HepG2 (cell line): ENCODE data around the gene FER1L5. TPM values are rescaled to one million over a fixed set of nuclear protein-coding genes. Genes with fewer than 3 reads are reported as not detected.
A peak's percentile ranks its signal among the peaks of the same experiment; 100 is the strongest.

Experiments used
- ARNT ChIP-seq: fragments of 450-650 bp; IDR thresholded peaks from 2 replicates; pipeline ENCODE4 v1.6.1; 2017
- ARNT2 ChIP-seq: sonication (generic); formaldehyde crosslinking; IDR thresholded peaks from 2 replicates; pipeline ENCODE4 v1.8.0; 2022; ENCODE audit warnings: mild to moderate bottlenecking, low read depth, missing genetic modification reagents, moderate library complexity
- DPF2 ChIP-seq: sonication (generic); formaldehyde crosslinking; IDR thresholded peaks from 2 replicates; pipeline ENCODE4 v1.4.0; 2020; ENCODE audit warnings: mild to moderate bottlenecking, low read depth, missing genetic modification reagents, borderline replicate concordance
- ELF4 ChIP-seq: sonication (generic); formaldehyde crosslinking; IDR thresholded peaks from 2 replicates; pipeline ENCODE4 v1.5.0; 2020; ENCODE audit warnings: missing genetic modification reagents, mild to moderate bottlenecking, moderate library complexity, borderline replicate concordance
- HOXA3 ChIP-seq: sonication (generic); formaldehyde crosslinking; IDR thresholded peaks from 2 replicates; pipeline ENCODE4 v1.5.0; 2020; ENCODE audit warnings: missing genetic modification reagents
- IKZF1 ChIP-seq: fragments of 450-650 bp; IDR thresholded peaks from 2 replicates; pipeline ENCODE4 v1.7.1; 2016
- KDM6A ChIP-seq: IDR thresholded peaks from 2 replicates; pipeline ENCODE4 v1.6.1; 2016; ENCODE audit warnings: low read depth
- MED13 ChIP-seq: sonication (generic); formaldehyde crosslinking; IDR thresholded peaks from 2 replicates; pipeline ENCODE4 v1.5.0; 2020; ENCODE audit warnings: missing genetic modification reagents
- NKX3-1 ChIP-seq: sonication (generic); formaldehyde crosslinking; IDR thresholded peaks from 2 replicates; pipeline ENCODE4 v1.5.0; 2020; ENCODE audit warnings: missing genetic modification reagents
- PHF8 ChIP-seq: sonication (generic); formaldehyde crosslinking; IDR thresholded peaks from 2 replicates; pipeline ENCODE4 v1.5.0; 2020; ENCODE audit warnings: missing genetic modification reagents
- PLRG1 ChIP-seq: fragments of 450-650 bp; conservative IDR thresholded peaks from 2 replicates; pipeline ENCODE4 v1.6.1; 2016
- RFXAP ChIP-seq: sonication (generic); formaldehyde crosslinking; IDR thresholded peaks from 2 replicates; pipeline ENCODE4 v1.4.0; 2020; ENCODE audit warnings: missing genetic modification reagents, borderline replicate concordance
- SAFB2 ChIP-seq: sonication (generic); formaldehyde crosslinking; IDR thresholded peaks from 2 replicates; pipeline ENCODE4 v1.5.1; 2020; ENCODE audit warnings: missing genetic modification reagents, low read depth, mild to moderate bottlenecking, borderline replicate concordance
- SOX5 ChIP-seq: IDR thresholded peaks from 2 replicates; pipeline ENCODE4 v1.6.1; 2016; ENCODE audit warnings: borderline replicate concordance
- SP2 ChIP-seq: sonication (generic); formaldehyde crosslinking; IDR thresholded peaks from 2 replicates; pipeline ENCODE4 v1.5.1; 2020; ENCODE audit warnings: mild to moderate bottlenecking, missing genetic modification reagents
- TBP ChIP-seq: sonication (generic); formaldehyde crosslinking; IDR thresholded peaks from 2 replicates; pipeline ENCODE4 v1.5.0; 2020; ENCODE audit warnings: missing genetic modification reagents
- TIGD3 ChIP-seq: sonication (generic); formaldehyde crosslinking; IDR thresholded peaks from 2 replicates; pipeline ENCODE4 v1.5.1; 2020; ENCODE audit warnings: mild to moderate bottlenecking, missing genetic modification reagents, borderline replicate concordance
- ZNF530 ChIP-seq: sonication (generic); formaldehyde crosslinking; IDR thresholded peaks from 2 replicates; pipeline ENCODE4 v1.5.0; 2020; ENCODE audit warnings: low read depth, mild to moderate bottlenecking, missing genetic modification reagents
- ZNF557 ChIP-seq: sonication (generic); formaldehyde crosslinking; IDR thresholded peaks from 2 replicates; pipeline ENCODE4 v1.4.0; 2020; ENCODE audit warnings: missing genetic modification reagents
- ZNF563 ChIP-seq: sonication (generic); formaldehyde crosslinking; IDR thresholded peaks from 2 replicates; pipeline ENCODE4 v1.8.0; 2022; ENCODE audit warnings: mild to moderate bottlenecking, moderate library complexity, missing genetic modification reagents
- ZNF782 ChIP-seq: sonication (generic); formaldehyde crosslinking; IDR thresholded peaks from 2 replicates; pipeline ENCODE4 v1.4.0; 2020; ENCODE audit warnings: missing genetic modification reagents, mild to moderate bottlenecking, borderline replicate concordance
- polyA plus RNA-seq, 8 experiments: library from polyadenylated mRNA; depleted of rRNA in 3 of 8; stranded (reverse) in 7 of 8; unstranded in 1 of 8; fragments of >200 nt; fragmentation: Illumina TruSeq in 4 of 8; extraction: Trizol in 4 of 8; gene quantifications; 2 replicates each; pipeline versions ENCODE4 v1.2.1 to v1.2.3, GENCODE V29; 2011 to 2016; ENCODE audit warnings: low read depth in 4 of 8, missing spikeins in 1 of 8, mixed read lengths in 1 of 8; ENCODE audit not compliant: insufficient read depth in 1 of 8
- total RNA-seq, 5 experiments: library from RNA; depleted of rRNA; stranded (reverse); fragments of >200 nt; fragmentation: Illumina TruSeq; extraction: Trizol; gene quantifications; 2 replicates each; pipeline ENCODE4 v1.2.3, GENCODE V29; 2016; ENCODE audit warnings: low read depth in 1 of 5
- TF ChIP-seq, protein P1 (sequence below): sonication (generic); formaldehyde crosslinking; IDR thresholded peaks from 2 replicates; pipeline ENCODE4 v1.9.0; 2021; ENCODE audit warnings: missing genetic modification reagents, mild to moderate bottlenecking, borderline replicate concordance
- TF ChIP-seq, protein P2 (sequence below): sonication (generic); formaldehyde crosslinking; IDR thresholded peaks from 2 replicates; pipeline ENCODE4 v1.5.1; 2020; ENCODE audit warnings: missing genetic modification reagents, mild to moderate bottlenecking, borderline replicate concordance
- TF ChIP-seq, protein P3 (sequence below): sonication (generic); formaldehyde crosslinking; IDR thresholded peaks from 2 replicates; pipeline ENCODE4 v1.8.1; 2023; ENCODE audit warnings: mild to moderate bottlenecking, missing genetic modification reagents

FER1L5 gene
- total and polyA plus RNA-seq, 2 of the 13 experiments (the other 11 are each of a cell fraction or from before 2014, with no cell fraction given) = 0.02 to 0.08 TPM

- TF ChIP-seq ELF4 (CRISPR knock-in tag) (no peak), HOXA3 (CRISPR knock-in tag) (peak; percentile 61; the same call in 1 of the 2 replicates), SP2 (peak; percentile 93), ZNF530 (no peak), SOX5 (CRISPR knock-in tag) (no peak), IKZF1 (no peak), NKX3-1 (CRISPR knock-in tag) (0 out of 2 replicates have a peak, but pooled peaks have one; percentile 42), TBP (CRISPR knock-in tag) (no peak; the same call in 1 of the 2 replicates), DPF2 (CRISPR knock-in tag) (no peak), PHF8 (CRISPR knock-in tag) (peak; percentile 86), SAFB2 (no peak), TIGD3 (CRISPR knock-in tag) (no peak), ZNF782 (CRISPR knock-in tag) (0 out of 2 replicates have a peak, but pooled peaks have one; percentile 40), ZNF557 (CRISPR knock-in tag) (0 out of 2 replicates have a peak, but pooled peaks have one; percentile 9), RFXAP (CRISPR knock-in tag) (no peak), ARNT (no peak), ZNF563 (no peak), KDM6A (CRISPR knock-in tag) (no peak), MED13 (CRISPR knock-in tag) (no peak), ARNT2 (peak; percentile 72; the same call in 1 of the 2 replicates), PLRG1 (no peak)
- TF ChIP-seq, protein P1, sequence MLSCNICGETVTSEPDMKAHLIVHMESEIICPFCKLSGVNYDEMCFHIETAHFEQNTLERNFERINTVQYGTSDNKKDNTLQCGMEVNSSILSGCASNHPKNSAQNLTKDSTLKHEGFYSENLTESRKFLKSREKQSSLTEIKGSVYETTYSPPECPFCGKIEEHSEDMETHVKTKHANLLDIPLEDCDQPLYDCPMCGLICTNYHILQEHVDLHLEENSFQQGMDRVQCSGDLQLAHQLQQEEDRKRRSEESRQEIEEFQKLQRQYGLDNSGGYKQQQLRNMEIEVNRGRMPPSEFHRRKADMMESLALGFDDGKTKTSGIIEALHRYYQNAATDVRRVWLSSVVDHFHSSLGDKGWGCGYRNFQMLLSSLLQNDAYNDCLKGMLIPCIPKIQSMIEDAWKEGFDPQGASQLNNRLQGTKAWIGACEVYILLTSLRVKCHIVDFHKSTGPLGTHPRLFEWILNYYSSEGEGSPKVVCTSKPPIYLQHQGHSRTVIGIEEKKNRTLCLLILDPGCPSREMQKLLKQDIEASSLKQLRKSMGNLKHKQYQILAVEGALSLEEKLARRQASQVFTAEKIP = no peak
- TF ChIP-seq, protein P2, sequence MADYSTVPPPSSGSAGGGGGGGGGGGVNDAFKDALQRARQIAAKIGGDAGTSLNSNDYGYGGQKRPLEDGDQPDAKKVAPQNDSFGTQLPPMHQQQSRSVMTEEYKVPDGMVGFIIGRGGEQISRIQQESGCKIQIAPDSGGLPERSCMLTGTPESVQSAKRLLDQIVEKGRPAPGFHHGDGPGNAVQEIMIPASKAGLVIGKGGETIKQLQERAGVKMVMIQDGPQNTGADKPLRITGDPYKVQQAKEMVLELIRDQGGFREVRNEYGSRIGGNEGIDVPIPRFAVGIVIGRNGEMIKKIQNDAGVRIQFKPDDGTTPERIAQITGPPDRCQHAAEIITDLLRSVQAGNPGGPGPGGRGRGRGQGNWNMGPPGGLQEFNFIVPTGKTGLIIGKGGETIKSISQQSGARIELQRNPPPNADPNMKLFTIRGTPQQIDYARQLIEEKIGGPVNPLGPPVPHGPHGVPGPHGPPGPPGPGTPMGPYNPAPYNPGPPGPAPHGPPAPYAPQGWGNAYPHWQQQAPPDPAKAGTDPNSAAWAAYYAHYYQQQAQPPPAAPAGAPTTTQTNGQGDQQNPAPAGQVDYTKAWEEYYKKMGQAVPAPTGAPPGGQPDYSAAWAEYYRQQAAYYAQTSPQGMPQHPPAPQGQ = no peak
- TF ChIP-seq, protein P3, sequence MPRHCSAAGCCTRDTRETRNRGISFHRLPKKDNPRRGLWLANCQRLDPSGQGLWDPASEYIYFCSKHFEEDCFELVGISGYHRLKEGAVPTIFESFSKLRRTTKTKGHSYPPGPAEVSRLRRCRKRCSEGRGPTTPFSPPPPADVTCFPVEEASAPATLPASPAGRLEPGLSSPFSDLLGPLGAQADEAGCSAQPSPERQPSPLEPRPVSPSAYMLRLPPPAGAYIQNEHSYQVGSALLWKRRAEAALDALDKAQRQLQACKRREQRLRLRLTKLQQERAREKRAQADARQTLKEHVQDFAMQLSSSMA (CRISPR knock-in tag) = no peak
Observed at GRCh38 chr2:96739633-96740428, 97.3 kb downstream of the FER1L5 start, which contains the start of gene LMAN2L (continued).
